SK-N-SH treated with all-trans-retinoic acid at 6 μM for 48 hours (cell line): ENCODE results near the gene PSMG1.

ENCODE experiments used
- ATAC-seq: fragments of 200-7000 bp; cut with Tn5 transposase; 3 replicates; pipeline ENCODE4 v1.9.1; 2020; ENCODE audit warnings: mild to moderate bottlenecking, moderate library complexity
- ARNTL ChIP-seq: fragments of 450-650 bp; formaldehyde crosslinking; IDR thresholded peaks from 2 replicates; pipeline ENCODE4 v1.5.0; 2020; ENCODE audit warnings: low read depth, mild to moderate bottlenecking, moderate library complexity, borderline replicate concordance
- BACH2 ChIP-seq: fragments of 250-450 bp; sonication (Bioruptor Pico); IDR thresholded peaks from 2 replicates; pipeline ENCODE4 v1.9.0; 2021; ENCODE audit warnings: mild to moderate bottlenecking, borderline replicate concordance
- CSDC2 ChIP-seq: fragments of 250-450 bp; sonication (Bioruptor Pico); IDR thresholded peaks from 2 replicates; pipeline ENCODE4 v1.5.0; 2020; ENCODE audit warnings: mild to moderate bottlenecking, moderate library complexity
- CSRNP3 ChIP-seq: fragments of 250-450 bp; sonication (Bioruptor Pico); IDR thresholded peaks from 2 replicates; pipeline ENCODE4 v1.5.1; 2021; ENCODE audit warnings: mild to moderate bottlenecking, moderate library complexity
- ESRRG ChIP-seq: fragments of 250-450 bp; sonication (Bioruptor Pico); IDR thresholded peaks from 2 replicates; pipeline ENCODE4 v1.6.1; 2021; ENCODE audit warnings: mild to moderate bottlenecking
- GLIS3 ChIP-seq: fragments of 250-450 bp; sonication (Bioruptor Pico); IDR thresholded peaks from 2 replicates; pipeline ENCODE4 v1.5.0; 2020; ENCODE audit warnings: mild to moderate bottlenecking, moderate library complexity
- ISL1 ChIP-seq: fragments of 250-450 bp; sonication (Bioruptor Pico); IDR thresholded peaks from 2 replicates; pipeline ENCODE4 v2.1.2; 2022; ENCODE audit warnings: mild to moderate bottlenecking, moderate library complexity
- OSR1 ChIP-seq: fragments of 250-450 bp; sonication (Bioruptor Pico); IDR thresholded peaks from 2 replicates; pipeline ENCODE4 v1.8.0; 2022; ENCODE audit warnings: moderate library complexity, mild to moderate bottlenecking, inconsistent platforms
- SNAI2 ChIP-seq: fragments of 250-450 bp; sonication (Bioruptor Pico); IDR thresholded peaks from 2 replicates; pipeline ENCODE4 v1.5.0; 2020; ENCODE audit warnings: mild to moderate bottlenecking, moderate library complexity
- TCF4 ChIP-seq: fragments of 250-450 bp; sonication (Bioruptor Pico); IDR thresholded peaks from 2 replicates; pipeline ENCODE4 v1.8.0; 2021; ENCODE audit warnings: mild to moderate bottlenecking, moderate library complexity, borderline replicate concordance
- TOX ChIP-seq: fragments of 250-450 bp; sonication (Bioruptor Pico); IDR thresholded peaks from 2 replicates; pipeline ENCODE4 v1.8.0; 2021; ENCODE audit warnings: mild to moderate bottlenecking, moderate library complexity, borderline replicate concordance
- ZC3H10 ChIP-seq: fragments of 250-450 bp; sonication (Bioruptor Pico); IDR thresholded peaks from 2 replicates; pipeline ENCODE4 v1.5.1; 2021; ENCODE audit warnings: mild to moderate bottlenecking, moderate library complexity
- ZFP3 ChIP-seq: fragments of 250-450 bp; sonication (Bioruptor Pico); IDR thresholded peaks from 2 replicates; pipeline ENCODE4 v1.5.0; 2020; ENCODE audit warnings: mild to moderate bottlenecking, moderate library complexity
- ZFP30 ChIP-seq: fragments of 450-650 bp; formaldehyde crosslinking; IDR thresholded peaks from 2 replicates; pipeline ENCODE4 v1.5.0; 2022; ENCODE audit warnings: mild to moderate bottlenecking, moderate library complexity
- ZNF565 ChIP-seq: fragments of 450-650 bp; formaldehyde crosslinking; conservative IDR thresholded peaks from 2 replicates; pipeline ENCODE4 v1.5.0; 2020; ENCODE audit warnings: low read depth, mild to moderate bottlenecking, moderate library complexity
- ZNF70 ChIP-seq: fragments of 450-650 bp; formaldehyde crosslinking; IDR thresholded peaks from 2 replicates; pipeline ENCODE4 v1.5.0; 2020; ENCODE audit warnings: mild to moderate bottlenecking, moderate library complexity
- ZNF8 ChIP-seq: fragments of 450-650 bp; formaldehyde crosslinking; IDR thresholded peaks from 2 replicates; pipeline ENCODE4 v1.5.0; 2020; ENCODE audit warnings: mild to moderate bottlenecking, moderate library complexity
- TF ChIP-seq, protein P1 (sequence below): fragments of 250-450 bp; sonication (Bioruptor Pico); IDR thresholded peaks from 2 replicates; pipeline ENCODE4 v1.8.0; 2021; ENCODE audit warnings: low read depth, mild to moderate bottlenecking, moderate library complexity, borderline replicate concordance
- TF ChIP-seq, protein P2 (sequence below): fragments of 250-450 bp; sonication (Bioruptor Pico); IDR thresholded peaks from 2 replicates; pipeline ENCODE4 v1.5.1; 2020; ENCODE audit warnings: low read depth, mild to moderate bottlenecking, moderate library complexity
- TF ChIP-seq, protein P3 (sequence below): fragments of 250-450 bp; sonication (Bioruptor Pico); IDR thresholded peaks from 2 replicates; pipeline ENCODE4 v1.8.0; 2020; ENCODE audit warnings: mild to moderate bottlenecking, moderate library complexity, borderline replicate concordance
- TF ChIP-seq, protein P4 (sequence below): fragments of 250-450 bp; sonication (Bioruptor Pico); IDR thresholded peaks from 2 replicates; pipeline ENCODE4 v1.5.0; 2020; ENCODE audit warnings: mild to moderate bottlenecking, moderate library complexity

PSMG1 gene

GRCh38 chr21:39217356-39218081, 34.3 kb upstream of the PSMG1 start:
- no peak for ATAC-seq
- TF ChIP-seq CSDC2 (CRISPR knock-in tag) (no peak), ZFP30 (CRISPR knock-in tag) (no peak), ZNF70 (CRISPR knock-in tag) (no peak), ZFP3 (no peak), GLIS3 (CRISPR knock-in tag) (no peak), SNAI2 (CRISPR knock-in tag) (no peak), ARNTL (CRISPR knock-in tag) (no peak), ISL1 (CRISPR knock-in tag) (no peak), TOX (CRISPR knock-in tag) (no peak), ZC3H10 (CRISPR knock-in tag) (no peak), TCF4 (CRISPR knock-in tag) (no peak), ZNF8 (CRISPR knock-in tag) (no peak), BACH2 (CRISPR knock-in tag) (no peak)
- TF ChIP-seq, protein P1, sequence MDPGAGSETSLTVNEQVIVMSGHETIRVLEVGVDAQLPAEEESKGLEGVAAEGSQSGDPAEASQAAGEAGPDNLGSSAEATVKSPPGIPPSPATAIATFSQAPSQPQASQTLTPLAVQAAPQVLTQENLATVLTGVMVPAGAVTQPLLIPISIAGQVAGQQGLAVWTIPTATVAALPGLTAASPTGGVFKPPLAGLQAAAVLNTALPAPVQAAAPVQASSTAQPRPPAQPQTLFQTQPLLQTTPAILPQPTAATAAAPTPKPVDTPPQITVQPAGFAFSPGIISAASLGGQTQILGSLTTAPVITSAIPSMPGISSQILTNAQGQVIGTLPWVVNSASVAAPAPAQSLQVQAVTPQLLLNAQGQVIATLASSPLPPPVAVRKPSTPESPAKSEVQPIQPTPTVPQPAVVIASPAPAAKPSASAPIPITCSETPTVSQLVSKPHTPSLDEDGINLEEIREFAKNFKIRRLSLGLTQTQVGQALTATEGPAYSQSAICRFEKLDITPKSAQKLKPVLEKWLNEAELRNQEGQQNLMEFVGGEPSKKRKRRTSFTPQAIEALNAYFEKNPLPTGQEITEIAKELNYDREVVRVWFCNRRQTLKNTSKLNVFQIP, result no peak

GRCh38 chr21:39216290-39216689, 33.0 kb upstream of the PSMG1 start:
- ATAC-seq, result no peak
- no peak for TF ChIP-seq ZFP30 (CRISPR knock-in tag)
- TF ChIP-seq GLIS3 (CRISPR knock-in tag), result no peak
- TF ChIP-seq ZNF8 (CRISPR knock-in tag), result no peak
- TF ChIP-seq, protein P2, sequence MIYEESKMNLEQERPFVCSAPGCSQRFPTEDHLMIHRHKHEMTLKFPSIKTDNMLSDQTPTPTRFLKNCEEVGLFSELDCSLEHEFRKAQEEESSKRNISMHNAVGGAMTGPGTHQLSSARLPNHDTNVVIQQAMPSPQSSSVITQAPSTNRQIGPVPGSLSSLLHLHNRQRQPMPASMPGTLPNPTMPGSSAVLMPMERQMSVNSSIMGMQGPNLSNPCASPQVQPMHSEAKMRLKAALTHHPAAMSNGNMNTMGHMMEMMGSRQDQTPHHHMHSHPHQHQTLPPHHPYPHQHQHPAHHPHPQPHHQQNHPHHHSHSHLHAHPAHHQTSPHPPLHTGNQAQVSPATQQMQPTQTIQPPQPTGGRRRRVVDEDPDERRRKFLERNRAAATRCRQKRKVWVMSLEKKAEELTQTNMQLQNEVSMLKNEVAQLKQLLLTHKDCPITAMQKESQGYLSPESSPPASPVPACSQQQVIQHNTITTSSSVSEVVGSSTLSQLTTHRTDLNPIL, result no peak
- no peak for TF ChIP-seq ZNF70 (CRISPR knock-in tag)
- TF ChIP-seq, protein P3, sequence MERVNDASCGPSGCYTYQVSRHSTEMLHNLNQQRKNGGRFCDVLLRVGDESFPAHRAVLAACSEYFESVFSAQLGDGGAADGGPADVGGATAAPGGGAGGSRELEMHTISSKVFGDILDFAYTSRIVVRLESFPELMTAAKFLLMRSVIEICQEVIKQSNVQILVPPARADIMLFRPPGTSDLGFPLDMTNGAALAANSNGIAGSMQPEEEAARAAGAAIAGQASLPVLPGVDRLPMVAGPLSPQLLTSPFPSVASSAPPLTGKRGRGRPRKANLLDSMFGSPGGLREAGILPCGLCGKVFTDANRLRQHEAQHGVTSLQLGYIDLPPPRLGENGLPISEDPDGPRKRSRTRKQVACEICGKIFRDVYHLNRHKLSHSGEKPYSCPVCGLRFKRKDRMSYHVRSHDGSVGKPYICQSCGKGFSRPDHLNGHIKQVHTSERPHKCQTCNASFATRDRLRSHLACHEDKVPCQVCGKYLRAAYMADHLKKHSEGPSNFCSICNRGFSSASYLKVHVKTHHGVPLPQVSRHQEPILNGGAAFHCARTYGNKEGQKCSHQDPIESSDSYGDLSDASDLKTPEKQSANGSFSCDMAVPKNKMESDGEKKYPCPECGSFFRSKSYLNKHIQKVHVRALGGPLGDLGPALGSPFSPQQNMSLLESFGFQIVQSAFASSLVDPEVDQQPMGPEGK (CRISPR knock-in tag), result no peak
- no peak for TF ChIP-seq BACH2 (CRISPR knock-in tag)
- no peak for TF ChIP-seq ZC3H10 (CRISPR knock-in tag)
- no peak for TF ChIP-seq OSR1 (CRISPR knock-in tag)
- TF ChIP-seq TOX (CRISPR knock-in tag), result no peak
- TF ChIP-seq, protein P4, sequence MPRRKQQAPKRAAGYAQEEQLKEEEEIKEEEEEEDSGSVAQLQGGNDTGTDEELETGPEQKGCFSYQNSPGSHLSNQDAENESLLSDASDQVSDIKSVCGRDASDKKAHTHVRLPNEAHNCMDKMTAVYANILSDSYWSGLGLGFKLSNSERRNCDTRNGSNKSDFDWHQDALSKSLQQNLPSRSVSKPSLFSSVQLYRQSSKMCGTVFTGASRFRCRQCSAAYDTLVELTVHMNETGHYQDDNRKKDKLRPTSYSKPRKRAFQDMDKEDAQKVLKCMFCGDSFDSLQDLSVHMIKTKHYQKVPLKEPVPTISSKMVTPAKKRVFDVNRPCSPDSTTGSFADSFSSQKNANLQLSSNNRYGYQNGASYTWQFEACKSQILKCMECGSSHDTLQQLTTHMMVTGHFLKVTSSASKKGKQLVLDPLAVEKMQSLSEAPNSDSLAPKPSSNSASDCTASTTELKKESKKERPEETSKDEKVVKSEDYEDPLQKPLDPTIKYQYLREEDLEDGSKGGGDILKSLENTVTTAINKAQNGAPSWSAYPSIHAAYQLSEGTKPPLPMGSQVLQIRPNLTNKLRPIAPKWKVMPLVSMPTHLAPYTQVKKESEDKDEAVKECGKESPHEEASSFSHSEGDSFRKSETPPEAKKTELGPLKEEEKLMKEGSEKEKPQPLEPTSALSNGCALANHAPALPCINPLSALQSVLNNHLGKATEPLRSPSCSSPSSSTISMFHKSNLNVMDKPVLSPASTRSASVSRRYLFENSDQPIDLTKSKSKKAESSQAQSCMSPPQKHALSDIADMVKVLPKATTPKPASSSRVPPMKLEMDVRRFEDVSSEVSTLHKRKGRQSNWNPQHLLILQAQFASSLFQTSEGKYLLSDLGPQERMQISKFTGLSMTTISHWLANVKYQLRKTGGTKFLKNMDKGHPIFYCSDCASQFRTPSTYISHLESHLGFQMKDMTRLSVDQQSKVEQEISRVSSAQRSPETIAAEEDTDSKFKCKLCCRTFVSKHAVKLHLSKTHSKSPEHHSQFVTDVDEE (CRISPR knock-in tag), result no peak
- TF ChIP-seq CSRNP3 (CRISPR knock-in tag), result no peak
- no peak for TF ChIP-seq ESRRG

- ATAC-seq, result no peak
- TF ChIP-seq BACH2 (CRISPR knock-in tag), result no peak
- TF ChIP-seq TOX (CRISPR knock-in tag), result no peak
- no peak for TF ChIP-seq ZC3H10 (CRISPR knock-in tag)
- TF ChIP-seq ARNTL (CRISPR knock-in tag), result no peak
- no peak for TF ChIP-seq ISL1 (CRISPR knock-in tag)
- TF ChIP-seq CSRNP3 (CRISPR knock-in tag), result no peak
- no peak for TF ChIP-seq ZNF565
- TF ChIP-seq, protein P3 (CRISPR knock-in tag), result no peak
- TF ChIP-seq ZFP30 (CRISPR knock-in tag), result no peak
- TF ChIP-seq ZFP3, result no peak
Observed at GRCh38 chr21:39215078-39215477, 31.8 kb upstream of the PSMG1 start.
